BE2C (cell line): ENCODE results near the gene GPRIN3.
A peak's percentile ranks its signal among the peaks of the same experiment; 100 is the strongest.

Experiments used
- DNase-seq: peaks from one replicate; pipeline ENCODE4 v3.0.0-alpha.2; 2020
- H3K27me3 ChIP-seq: fragments of 250-450 bp; sonication (Bioruptor Pico); 2 replicates; pipeline ENCODE4 v1.5.1; 2020; ENCODE audit warnings: mild to moderate bottlenecking
- H3K36me3 ChIP-seq: fragments of 250-450 bp; sonication (Bioruptor Pico); 2 replicates; pipeline ENCODE4 v1.5.1; 2020; ENCODE audit warnings: mild to moderate bottlenecking
- H3K4me1 ChIP-seq: fragments of 250-450 bp; sonication (Bioruptor Pico); 2 replicates; pipeline ENCODE4 v1.5.1; 2020
- H3K4me3 ChIP-seq: 2 replicates; pipeline ENCODE4 v1.5.1; 2011; ENCODE audit warnings: low read depth, low read length
- H3K9me3 ChIP-seq: fragments of 250-450 bp; sonication (Bioruptor Pico); 2 replicates; pipeline ENCODE4 v1.5.1; 2020
- CTCF ChIP-seq: IDR thresholded peaks from 2 replicates; pipeline ENCODE4 v1.5.1; 2012; ENCODE audit warnings: mild to moderate bottlenecking, low read depth, low read length

The GPRIN3 gene

DNA sequence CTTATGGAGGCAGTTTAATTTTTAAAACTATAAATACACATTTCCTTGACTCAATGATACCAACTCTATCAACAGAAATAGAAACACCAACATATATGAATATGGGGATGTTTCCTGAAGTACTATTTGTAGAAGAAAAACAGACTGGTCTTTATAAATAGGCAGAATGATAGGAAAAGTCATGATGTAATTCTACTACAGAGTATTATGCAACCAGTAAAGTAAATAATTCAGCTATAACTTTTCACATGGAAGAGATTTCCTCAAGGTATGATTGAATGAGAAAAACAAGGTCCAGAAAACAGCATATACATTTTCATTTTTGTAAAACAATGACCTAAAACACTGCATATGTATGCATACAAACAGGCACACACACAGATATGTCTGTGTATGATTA is 56.2 kb downstream of the GPRIN3 start:
- Histone ChIP-seq H3K27me3 (peaks cover 17% of the 10 kb centered on the region; the same call in 1 of the 2 replicates), H3K36me3 (no peaks in the 10 kb centered on the region), H3K4me1 (no peaks in the 10 kb centered on the region; the same call in 1 of the 2 replicates), H3K4me3 (no peak overlapping the region), H3K9me3 (no peaks in the 10 kb centered on the region)
- no peak for DNase-seq
- no peak for TF ChIP-seq CTCF

- Histone ChIP-seq H3K4me1 (no peaks in the 10 kb centered on the region; the same call in 1 of the 2 replicates), H3K36me3 (no peaks in the 10 kb centered on the region), H3K9me3 (no peaks in the 10 kb centered on the region), H3K27me3 (peaks cover 20% of the 10 kb centered on the region; the same call in 1 of the 2 replicates), H3K4me3 (no peak overlapping the region)
- DNase-seq: no peak
- TF ChIP-seq CTCF: no peak
Observed at GRCh38 chr4:89249716-89250361, 57.8 kb downstream of the GPRIN3 start.

DNA sequence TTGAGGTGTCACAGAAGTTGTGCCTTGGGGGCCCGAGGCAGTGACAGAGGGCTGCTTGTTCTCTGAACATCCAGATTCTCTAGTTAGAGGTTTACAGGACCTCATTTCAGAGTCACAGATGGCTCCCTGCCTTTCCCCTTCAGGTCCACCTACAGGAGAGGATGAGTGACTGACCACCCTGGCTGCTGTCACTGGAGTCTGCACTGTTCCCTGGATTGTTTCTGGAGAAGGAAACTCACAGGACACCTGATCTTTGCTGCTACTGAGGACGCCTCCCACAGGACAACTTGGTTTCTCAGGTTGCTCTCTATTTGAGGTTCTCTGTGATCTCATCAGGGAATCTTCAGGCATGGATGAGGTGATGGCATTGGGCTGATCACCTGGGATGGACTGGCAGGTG is 58.3 kb downstream of the GPRIN3 start:
- Histone ChIP-seq H3K27me3 (peaks cover 20% of the 10 kb centered on the region; the same call in 1 of the 2 replicates), H3K4me3 (no peak overlapping the region), H3K36me3 (no peaks in the 10 kb centered on the region), H3K4me1 (no peaks in the 10 kb centered on the region; the same call in 1 of the 2 replicates), H3K9me3 (no peaks in the 10 kb centered on the region)
- no peak for TF ChIP-seq CTCF
- DNase-seq: no peak

DNA sequence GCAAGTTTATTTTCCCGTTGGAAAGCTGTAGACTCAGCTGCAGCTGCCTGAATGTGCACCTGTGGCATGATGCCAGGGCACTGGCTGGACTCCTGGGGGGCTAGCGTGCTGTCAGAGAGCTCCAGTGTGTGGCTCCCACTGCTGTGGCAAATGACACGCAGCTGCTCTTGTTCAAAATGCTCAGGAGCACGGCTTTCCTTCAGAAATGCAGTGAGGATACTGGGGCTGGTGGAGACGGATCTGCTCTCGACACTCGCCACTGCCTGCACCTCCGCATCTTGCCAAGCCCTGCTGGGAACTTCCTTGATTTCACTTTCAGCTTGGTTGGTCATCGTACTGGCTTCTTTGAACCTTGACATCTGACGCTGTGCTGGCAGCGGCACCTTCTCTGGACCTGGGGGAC is 58.7 kb downstream of the GPRIN3 start:
- TF ChIP-seq CTCF: no peak
- no peaks in the 10 kb centered on the region; the same call in 1 of the 2 replicates for H3K4me1 ChIP-seq
- H3K9me3 ChIP-seq: no peaks in the 10 kb centered on the region
- no peak overlapping the region; the same call in 1 of the 2 replicates for H3K4me3 ChIP-seq
- peak; percentile 19 for DNase-seq
- peaks cover 20% of the 10 kb centered on the region; the same call in 1 of the 2 replicates for H3K27me3 ChIP-seq
- H3K36me3 ChIP-seq: no peaks in the 10 kb centered on the region

DNA sequence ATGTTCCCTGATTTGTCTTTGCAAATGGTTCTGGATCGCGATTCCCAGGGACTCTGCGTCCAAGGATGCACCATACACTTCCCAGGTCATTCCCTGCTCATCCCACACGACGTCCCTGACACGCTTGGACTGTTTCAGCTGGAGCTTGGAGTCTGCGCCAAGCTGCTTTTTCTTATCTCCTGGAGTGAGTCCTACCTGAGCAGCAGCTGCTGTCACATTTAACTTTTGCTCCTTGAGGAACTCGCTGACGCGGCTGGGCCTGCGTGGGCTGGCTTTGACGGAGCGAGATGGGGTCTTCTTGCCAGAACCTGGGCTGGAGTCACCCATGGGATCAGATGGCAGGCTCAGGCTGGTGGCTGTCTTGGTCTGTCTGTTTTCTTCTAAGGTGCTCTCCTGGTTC is 59.6 kb downstream of the GPRIN3 start:
- H3K27me3 ChIP-seq: peaks cover 20% of the 10 kb centered on the region; the same call in 1 of the 2 replicates
- H3K4me1 ChIP-seq: no peaks in the 10 kb centered on the region; the same call in 1 of the 2 replicates
- H3K36me3 ChIP-seq: no peaks in the 10 kb centered on the region
- TF ChIP-seq CTCF: no peak
- H3K4me3 ChIP-seq: no peak overlapping the region
- H3K9me3 ChIP-seq: no peaks in the 10 kb centered on the region
- no peak for DNase-seq

GRCh38 chr4:89245459-89245858 is 62.1 kb downstream of the GPRIN3 start:
- Histone ChIP-seq H3K36me3 (no peaks in the 10 kb centered on the region), H3K4me3 (no peak overlapping the region), H3K4me1 (no peaks in the 10 kb centered on the region; the same call in 1 of the 2 replicates), H3K9me3 (no peaks in the 10 kb centered on the region), H3K27me3 (peaks cover 24% of the 10 kb centered on the region; the same call in 1 of the 2 replicates)
- TF ChIP-seq CTCF: no peak
- no peak for DNase-seq
